Thyroid gland (tissue), 4 donors: ENCODE data around the gene NUMBL.
"Not testable (repeated sequence)": the region's sequence is repeated elsewhere in the genome, so short reads cannot be mapped to it uniquely, and the experiment has no call there.

ENCODE experiments used
- CTCF ChIP-seq, 6 experiments: fragments of 200-600 bp in 3 of 6; fragments of 450-650 bp in 3 of 6; sonication (generic) in 3 of 6; IDR thresholded peaks; one replicate each; pipeline ENCODE4 v1.5.1; 2016 to 2019; ENCODE audit warnings: antibody characterized with exemption in 6 of 6, mild to moderate bottlenecking in 2 of 6, inconsistent platforms in 1 of 6, moderate library complexity in 1 of 6
- POLR2A ChIP-seq, 2 donors: fragments of 450-650 bp; IDR thresholded peaks; one replicate each; pipeline ENCODE4 v1.6.1; 2017; ENCODE audit warnings: antibody characterized with exemption in 2 of 2, mild to moderate bottlenecking in 2 of 2, moderate library complexity in 1 of 2

GRCh38 chr19:40730065-40730464, 39.6 kb upstream of the NUMBL start:
- not testable (repeated sequence) for TF ChIP-seq CTCF, POLR2A (IDR thresholded peaks at IDR 0.05)
